NCI-H2107 (cell line): ENCODE data around the gene SYT5.
A peak's percentile ranks its signal among the peaks of the same experiment; 100 is the strongest.
"Not testable (repeated sequence)": the region's sequence is repeated elsewhere in the genome, so short reads cannot be mapped to it uniquely, and the experiment has no call there.

Experiments used
- DNase-seq: peaks from one replicate; lab custom pipeline; 2025; lab: John Stamatoyannopoulos, UW

Gene SYT5

GRCh38 chr19:55171440-55171839, 8.6 kb downstream of the SYT5 start:
- no peak for DNase-seq

DNA sequence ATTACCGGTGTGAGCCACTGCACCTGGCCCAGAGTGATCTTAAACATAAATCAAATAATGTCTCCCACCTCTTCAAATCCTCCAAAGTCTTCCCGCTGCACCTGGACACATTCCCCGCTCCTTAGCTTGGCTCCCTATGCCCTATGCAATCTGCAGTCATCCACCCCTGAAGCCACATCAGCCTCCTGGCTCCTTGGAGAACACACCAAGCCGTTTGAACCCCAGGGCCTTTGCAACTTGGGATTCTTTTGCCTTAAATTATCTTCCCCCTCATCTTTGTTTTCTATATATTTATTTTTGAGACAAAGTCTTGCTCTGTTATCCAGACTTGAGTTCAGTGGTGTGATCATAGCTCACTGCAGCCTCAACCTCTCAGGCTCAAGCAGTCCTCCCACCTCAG, 11.0 kb downstream of the SYT5 start:
- no peak for DNase-seq

DNA sequence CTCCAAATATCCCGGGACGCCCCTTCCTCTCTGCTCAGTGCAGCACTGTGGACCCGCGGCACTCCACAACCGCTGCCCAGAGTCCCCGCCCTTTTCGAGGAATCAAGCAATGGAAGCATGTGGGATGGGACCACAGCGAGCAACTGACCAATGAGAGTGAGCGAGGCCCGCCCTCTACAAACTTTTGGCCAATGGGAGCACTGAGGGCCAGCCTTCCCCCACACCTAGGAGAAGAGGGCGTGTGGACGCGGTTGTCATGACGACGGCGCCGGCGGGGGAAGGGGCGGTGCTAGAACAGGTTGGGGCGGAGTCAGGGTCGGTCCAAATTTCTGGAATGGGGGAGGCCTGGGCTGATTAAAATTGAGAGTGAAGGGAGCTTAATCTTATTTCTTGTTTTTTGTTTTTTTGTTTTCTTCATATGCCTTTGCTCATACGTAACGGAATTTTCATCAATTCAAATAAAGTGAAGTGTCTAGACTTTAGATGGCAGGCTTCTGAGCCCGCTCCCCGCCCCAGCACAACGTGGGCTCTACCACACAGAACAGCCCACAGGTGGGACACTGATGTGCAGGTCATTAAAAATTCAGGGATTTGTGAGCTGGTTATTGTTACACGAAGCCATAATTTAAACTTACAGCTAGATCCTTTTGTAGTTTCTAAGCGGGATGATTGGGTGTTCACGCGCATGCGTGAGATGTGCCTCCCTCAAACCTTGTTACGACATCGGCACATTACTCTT, 13.4 kb downstream of the SYT5 start, which contains the start of gene DNAAF3:
Gene DNAAF3, minus strand, starts transcription at position 84 of the 739 bp plus-strand sequence. CDS start 200 bp downstream, outside the sequence.
- peak; percentile 87 for DNase-seq

- peak; percentile 45 for DNase-seq
Measured at GRCh38 chr19:55165952-55166529, 14.0 kb downstream of the SYT5 start.

GRCh38 chr19:55161571-55162322, 18.3 kb downstream of the SYT5 start:
- DNase-seq = no peak

DNA sequence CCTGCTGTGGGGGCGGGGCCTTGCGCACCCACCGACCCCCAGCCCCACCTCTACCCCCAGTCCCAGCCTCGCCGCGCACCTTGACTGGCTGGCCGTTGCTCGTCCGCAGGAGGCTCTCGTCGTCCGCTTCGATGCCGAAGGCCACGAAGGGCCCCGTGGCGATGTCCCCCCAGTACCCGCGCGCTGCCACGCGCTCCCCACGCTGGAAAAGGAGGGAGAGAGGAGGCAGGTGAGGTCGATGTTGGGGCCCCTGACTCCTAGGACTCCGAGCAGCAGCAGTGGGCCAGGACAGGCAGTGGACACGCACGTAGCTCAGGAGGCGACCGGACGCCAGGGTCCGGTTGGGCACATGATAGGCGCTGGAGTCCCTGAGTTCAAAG, 19.1 kb downstream of the SYT5 start:
- DNase-seq = no peak

- peak; percentile 83 for DNase-seq
Measured at GRCh38 chr19:55160128-55160985, 19.7 kb downstream of the SYT5 start.

- DNase-seq = no peak
Measured at GRCh38 chr19:55158848-55159749, 21.0 kb downstream of the SYT5 start.

GRCh38 chr19:55158423-55158822, 21.7 kb downstream of the SYT5 start:
- no peak for DNase-seq

- DNase-seq = no peak
Measured at GRCh38 chr19:55157064-55157908, 22.8 kb downstream of the SYT5 start, which contains the start of gene TNNI3. Gene TNNI3 (minus strand): TSS chr19:55157732. CDS start chr19:55157589, 143 bp downstream.

GRCh38 chr19:55156202-55157063, 23.7 kb downstream of the SYT5 start:
- DNase-seq = peak; percentile 19

GRCh38 chr19:55155784-55156183, 24.3 kb downstream of the SYT5 start:
- not testable (repeated sequence) for DNase-seq

- no peak for DNase-seq
Measured at GRCh38 chr19:55153652-55154264, 26.3 kb downstream of the SYT5 start.

GRCh38 chr19:55152017-55152416, 28.1 kb downstream of the SYT5 start:
- DNase-seq = no peak

DNA sequence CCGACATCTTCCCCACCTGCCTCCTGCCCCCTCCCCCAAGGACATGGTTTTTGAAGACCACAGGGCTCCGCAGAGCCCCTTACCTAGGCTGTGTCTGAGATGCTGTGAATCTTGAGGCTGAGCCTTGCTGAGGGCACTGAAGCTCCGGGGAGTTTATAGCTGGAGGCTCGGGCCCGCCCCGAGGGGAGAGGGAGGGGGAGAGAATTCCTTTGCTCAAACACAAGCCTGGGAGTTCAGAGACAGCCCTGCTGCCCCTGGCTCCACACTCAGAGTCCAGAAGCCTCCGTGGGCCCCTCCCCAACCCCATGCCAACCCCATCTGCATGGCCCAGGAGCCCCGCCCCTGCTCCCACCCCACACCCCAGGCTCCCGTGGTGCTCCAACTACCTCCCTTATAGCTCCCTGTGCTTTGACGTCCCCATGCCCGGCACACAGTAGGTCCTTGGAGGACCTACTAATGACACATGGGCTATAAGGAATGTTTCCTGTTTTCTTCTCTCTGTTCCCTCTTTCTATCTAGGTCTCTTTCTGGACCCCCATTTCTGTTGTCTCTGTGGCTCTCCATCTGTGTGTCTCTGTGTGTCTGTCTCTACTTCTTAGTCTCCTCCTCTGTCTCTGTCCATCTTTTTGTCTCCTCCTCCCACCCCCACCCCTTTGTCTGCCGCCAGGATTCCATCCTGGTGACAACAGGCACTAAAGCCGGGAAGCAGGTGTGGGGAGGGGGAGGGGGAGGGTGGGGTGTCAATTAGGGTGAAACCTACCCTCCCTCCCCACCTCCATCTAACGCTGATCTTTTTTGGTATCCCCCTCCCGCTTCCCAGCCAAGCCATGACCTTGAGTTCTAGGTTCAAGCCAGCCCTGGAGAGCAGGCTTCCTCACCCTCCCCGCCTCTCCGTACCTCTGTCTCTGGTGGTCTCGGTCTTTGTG, 30.7 kb downstream of the SYT5 start, which contains the start of gene TNNT1:
Gene TNNT1, minus strand, starts transcription at position 129 of the 926 bp plus-strand sequence. CDS start 2,049 bp downstream, outside the sequence.
- DNase-seq = no peak

DNA sequence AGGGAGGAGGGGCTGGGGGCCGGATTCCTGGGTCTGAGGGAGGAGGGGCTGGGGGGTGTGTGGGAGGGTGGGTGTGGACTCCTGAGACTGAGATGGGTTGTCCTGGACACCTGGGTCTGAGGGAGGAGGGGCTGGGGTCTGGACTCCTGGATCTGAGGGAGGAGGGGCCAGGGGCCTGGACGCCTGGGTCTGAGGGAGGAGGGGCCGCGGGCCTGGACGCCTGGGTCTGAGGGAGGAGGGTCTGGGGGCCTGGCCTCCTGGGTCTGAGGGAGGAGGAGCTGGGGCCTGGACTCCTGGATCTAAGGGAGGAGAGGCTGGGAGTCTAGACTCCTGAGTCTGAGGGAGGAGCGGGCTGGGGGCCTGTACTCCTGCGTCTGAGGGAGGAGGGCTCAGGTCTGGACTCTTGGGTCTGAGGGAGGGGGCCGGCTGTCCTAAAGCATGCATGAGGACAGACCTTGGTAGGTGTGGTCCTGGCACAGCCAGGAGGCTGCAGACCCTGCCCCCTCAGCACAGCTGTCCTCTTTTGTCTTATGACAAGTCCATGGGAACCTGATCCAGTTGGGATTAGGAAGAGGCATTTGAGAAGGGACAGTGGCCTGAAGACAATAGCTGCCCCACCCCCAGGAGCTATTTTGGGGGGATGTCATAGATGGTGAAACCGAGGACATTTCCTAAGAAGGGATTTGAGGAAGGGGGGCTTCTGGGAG, 32.4 kb downstream of the SYT5 start:
- no peak for DNase-seq
